Breast epithelium (tissue), 3 donors: ENCODE measurements around the gene NKD2.

Experiments
- CTCF ChIP-seq, 3 donors: fragments of 450-650 bp; IDR thresholded peaks; one replicate each; pipeline ENCODE4 v1.5.1; 2016 to 2017; ENCODE audit warnings: antibody characterized with exemption in 3 of 3, mild to moderate bottlenecking in 3 of 3, moderate library complexity in 3 of 3
- POLR2A ChIP-seq: fragments of 450-650 bp; IDR thresholded peaks from one replicate; pipeline ENCODE4 v1.6.1; 2016; ENCODE audit warnings: antibody characterized with exemption, mild to moderate bottlenecking, moderate library complexity
- POLR2AphosphoS5 ChIP-seq, 3 donors: sonication (generic); formaldehyde crosslinking; IDR thresholded peaks; one replicate each; pipeline ENCODE4 v1.6.1; 2017; ENCODE audit warnings: antibody characterized with exemption in 3 of 3

- TF ChIP-seq CTCF (IDR thresholded peaks at IDR 0.05): no peak
- TF ChIP-seq POLR2A: no peak
- TF ChIP-seq POLR2AphosphoS5 (IDR thresholded peaks at IDR 0.05): no peak
These were observed 44.9 kb downstream of the NKD2 start for GRCh38 chr5:1053391-1054017.
